Measurements from ENCODE around the gene OLFM1.

DNA sequence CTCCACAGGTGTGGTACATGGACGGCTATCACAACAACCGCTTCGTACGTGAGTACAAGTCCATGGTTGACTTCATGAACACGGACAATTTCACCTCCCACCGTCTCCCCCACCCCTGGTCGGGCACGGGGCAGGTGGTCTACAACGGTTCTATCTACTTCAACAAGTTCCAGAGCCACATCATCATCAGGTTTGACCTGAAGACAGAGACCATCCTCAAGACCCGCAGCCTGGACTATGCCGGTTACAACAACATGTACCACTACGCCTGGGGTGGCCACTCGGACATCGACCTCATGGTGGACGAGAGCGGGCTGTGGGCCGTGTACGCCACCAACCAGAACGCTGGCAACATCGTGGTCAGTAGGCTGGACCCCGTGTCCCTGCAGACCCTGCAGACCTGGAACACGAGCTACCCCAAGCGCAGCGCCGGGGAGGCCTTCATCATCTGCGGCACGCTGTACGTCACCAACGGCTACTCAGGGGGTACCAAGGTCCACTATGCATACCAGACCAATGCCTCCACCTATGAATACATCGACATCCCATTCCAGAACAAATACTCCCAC, 32.1 kb downstream of the OLFM1 start:
- no peak for TF ChIP-seq POLR2AphosphoS5 (IDR thresholded peaks at IDR 0.05; ENCODE audit: borderline replicate concordance, low read depth, low read length)
- TF ChIP-seq FOXP2 (optimal IDR thresholded peaks at IDR 0.05; ENCODE audit: control extremely low read depth, extremely low read length, insufficient read depth) = no peak
- no peak for TF ChIP-seq EZH2 (IDR thresholded peaks at IDR 0.05)

Measured in SK-N-MC (cell line).